Neuronal stem cell (in vitro differentiated cells): ENCODE data around the gene IL19.

Source experiments
- DNase-seq: peaks from one replicate; pipeline ENCODE4 v3.0.0-alpha.2; 2013; ENCODE audit warnings: low spot score
- H2AFZ ChIP-seq: one replicate; pipeline ENCODE4 v1.6.1; 2013; ENCODE audit warnings: mild to moderate bottlenecking, low read length, inconsistent platforms
- H2AK5ac ChIP-seq: 2 replicates; pipeline ENCODE4 v1.6.1; 2013; ENCODE audit warnings: low read depth, mild to moderate bottlenecking, inconsistent platforms, low read length, moderate library complexity, mixed read lengths
- H2BK120ac ChIP-seq: 2 replicates; pipeline ENCODE4 v1.6.1; 2013; ENCODE audit warnings: low read depth, mild to moderate bottlenecking, inconsistent platforms, low read length, moderate library complexity, mixed read lengths
- H2BK12ac ChIP-seq: one replicate; pipeline ENCODE4 v1.6.1; 2013; ENCODE audit warnings: low read length, inconsistent platforms
- H2BK15ac ChIP-seq: 2 replicates; pipeline ENCODE4 v1.6.1; 2013; ENCODE audit warnings: mild to moderate bottlenecking, low read length, inconsistent platforms, mixed read lengths
- H2BK5ac ChIP-seq: one replicate; pipeline ENCODE4 v1.6.1; 2013; ENCODE audit warnings: inconsistent platforms, mild to moderate bottlenecking, low read length, moderate library complexity
- H3K14ac ChIP-seq: one replicate; pipeline ENCODE4 v1.6.1; 2013; ENCODE audit warnings: low read length, inconsistent platforms
- H3K18ac ChIP-seq: 2 replicates; pipeline ENCODE4 v1.6.1; 2013; ENCODE audit warnings: low read length, inconsistent platforms
- H3K23ac ChIP-seq: 2 replicates; pipeline ENCODE4 v1.6.1; 2013; ENCODE audit warnings: low read depth, mild to moderate bottlenecking, mixed read lengths, low read length, inconsistent platforms; ENCODE audit not compliant: poor library complexity
- H3K27ac ChIP-seq: replicated peaks from 3 replicates; pipeline ENCODE4 v1.5.1; 2013; ENCODE audit warnings: low read length, inconsistent platforms
- H3K27me3 ChIP-seq, 3 experiments: 2 replicates each; pipeline ENCODE4 v1.6.1; 2013; ENCODE audit warnings: low read length in 3 of 3, mild to moderate bottlenecking in 2 of 3, inconsistent platforms in 1 of 3, low read depth in 1 of 3, mixed read lengths in 1 of 3, moderate library complexity in 1 of 3; ENCODE audit not compliant: control insufficient read depth in 3 of 3, insufficient read depth in 3 of 3
- H3K36me3 ChIP-seq, 2 donors: replicated peaks in 1 of 2; 2 replicates each; pipeline ENCODE4 v1.6.1; 2013; ENCODE audit warnings: low read length in 2 of 2; ENCODE audit not compliant: control insufficient read depth in 2 of 2, insufficient read depth in 2 of 2
- H3K4ac ChIP-seq: 2 replicates; pipeline ENCODE4 v1.6.1; 2013; ENCODE audit warnings: inconsistent platforms, mild to moderate bottlenecking, low read length, moderate library complexity
- H3K4me1 ChIP-seq, 2 donors: 1 replicate in 1 of 2; 2 replicates in 1 of 2; pipeline ENCODE4 v1.6.1; 2013; ENCODE audit warnings: low read length in 2 of 2, low read depth in 1 of 2; ENCODE audit not compliant: control insufficient read depth in 2 of 2, insufficient read depth in 1 of 2
- H3K4me2 ChIP-seq: one replicate; pipeline ENCODE4 v1.6.1; 2013; ENCODE audit warnings: mild to moderate bottlenecking, low read length, inconsistent platforms; ENCODE audit not compliant: insufficient read depth, poor library complexity, severe bottlenecking
- H3K4me3 ChIP-seq, 2 donors: 2 replicates each; pipeline ENCODE4 v1.5.1; 2013; ENCODE audit warnings: low read length in 2 of 2, mild to moderate bottlenecking in 2 of 2, inconsistent platforms in 1 of 2, moderate library complexity in 1 of 2
- H3K79me1 ChIP-seq: one replicate; pipeline ENCODE4 v1.6.1; 2013; ENCODE audit warnings: low read depth, mild to moderate bottlenecking, inconsistent platforms, low read length, moderate library complexity
- H3K9ac ChIP-seq: one replicate; pipeline ENCODE4 v1.6.1; 2013; ENCODE audit warnings: mild to moderate bottlenecking, low read depth, low read length, inconsistent platforms; ENCODE audit not compliant: poor library complexity
- H3K9me3 ChIP-seq, 2 donors: replicated peaks in 1 of 2; 2 replicates each; pipeline versions ENCODE3 to v1.6.1; 2013; ENCODE audit warnings: low read length in 2 of 2, mild to moderate bottlenecking in 2 of 2, inconsistent platforms in 1 of 2, low read depth in 1 of 2, mixed read lengths in 1 of 2, moderate library complexity in 1 of 2; ENCODE audit not compliant: control insufficient read depth in 2 of 2, insufficient read depth in 1 of 2
- H4K8ac ChIP-seq: one replicate; pipeline ENCODE4 v1.6.1; 2013; ENCODE audit warnings: low read depth, mild to moderate bottlenecking, inconsistent platforms, low read length, moderate library complexity
- H4K91ac ChIP-seq: one replicate; pipeline ENCODE4 v1.6.1; 2013; ENCODE audit warnings: low read length, low read depth, mild to moderate bottlenecking, inconsistent platforms; ENCODE audit not compliant: poor library complexity
- WGBS, 2 donors: extraction: QIAGEN DNeasy Blood & Tissue Kit; methylation state at CpG; one replicate each; pipeline ENCODE4 v1.1.7; 2013; ENCODE audit warnings: missing lambda C conversion rate in 2 of 2, mixed read lengths in 1 of 2; ENCODE audit not compliant: insufficient read length in 2 of 2, insufficient replicate concordance in 1 of 2; ENCODE audit errors: extremely low coverage in 2 of 2; 5-methylcytosine and 5-hydroxymethylcytosine counted together

Gene IL19

GRCh38 chr1:206793620-206794019 is 23.0 kb downstream of the IL19 start:
- Histone ChIP-seq H3K9me3 (no peaks in the 10 kb centered on the region), H3K4me2 (no peak overlapping the region), H2AK5ac (no peak overlapping the region), H2AFZ (no peak overlapping the region), H4K8ac (no peak overlapping the region), H3K79me1 (no peaks in the 10 kb centered on the region), H2BK12ac (no peak overlapping the region), H3K4me3 (no peak overlapping the region), H3K18ac (no peak overlapping the region), H2BK5ac (no peak overlapping the region), H3K36me3 (no peaks in the 10 kb centered on the region), H3K27ac (no peak overlapping the region), H3K4me1 (no peaks in the 10 kb centered on the region), H4K91ac (no peak overlapping the region), H3K23ac (no peak overlapping the region), H3K27me3 (peaks cover 0 to 3% (median 0%) of the 10 kb centered on the region in 3 experiments), H2BK120ac (no peak overlapping the region), H3K9ac (no peak overlapping the region), H3K14ac (no peak overlapping the region), H2BK15ac (no peak overlapping the region), H3K4ac (no peak overlapping the region)
- no peak for DNase-seq
- WGBS, 2 donors = no CpG with 5 or more reads among the region's 7 CpGs

DNA sequence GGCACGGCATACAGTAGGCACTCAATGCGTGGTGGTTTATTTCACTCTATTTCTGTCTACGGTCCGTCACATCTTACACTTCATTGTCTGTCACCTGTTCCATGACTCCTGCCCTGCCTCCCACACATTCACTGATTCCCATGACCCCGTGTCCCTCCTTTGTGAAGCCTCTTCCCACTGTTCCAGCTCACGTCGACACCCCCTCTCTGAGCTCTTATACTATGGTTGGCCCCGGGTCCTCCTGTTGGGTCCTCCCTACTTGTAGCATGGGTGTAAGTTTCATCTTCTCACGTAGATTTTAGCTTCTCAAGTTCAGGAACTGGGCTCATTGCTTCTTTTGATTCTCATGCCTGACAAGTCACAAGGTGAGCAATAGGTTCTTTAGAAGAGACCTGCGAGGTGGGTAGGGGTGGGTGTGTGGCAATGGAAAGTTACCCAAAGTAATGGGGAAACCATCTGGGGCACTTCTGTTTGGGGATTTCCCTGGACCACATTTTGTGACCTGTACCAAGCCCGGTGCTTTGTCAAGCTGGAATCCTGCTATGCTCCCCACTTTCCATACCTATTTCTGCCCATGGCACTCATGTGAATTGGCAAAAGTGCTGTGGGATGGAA is 23.8 kb downstream of the IL19 start:
- Histone ChIP-seq H3K27me3 (peaks cover 0 to 6% (median 0%) of the 10 kb centered on the region in 3 experiments), H2AFZ (no peak overlapping the region), H3K9me3 (no peaks in the 10 kb centered on the region), H2AK5ac (no peak overlapping the region), H2BK120ac (no peak overlapping the region), H3K4ac (no peak overlapping the region), H3K4me1 (no peaks in the 10 kb centered on the region), H2BK5ac (no peak overlapping the region), H3K9ac (no peak overlapping the region), H3K79me1 (no peaks in the 10 kb centered on the region), H2BK15ac (no peak overlapping the region), H4K91ac (no peak overlapping the region), H2BK12ac (no peak overlapping the region), H4K8ac (no peak overlapping the region), H3K18ac (no peak overlapping the region), H3K27ac (no peak overlapping the region), H3K23ac (no peak overlapping the region), H3K4me2 (no peak overlapping the region), H3K4me3 (no peak overlapping the region), H3K14ac (no peak overlapping the region), H3K36me3 (no peaks in the 10 kb centered on the region)
- DNase-seq = no peak
- WGBS, 2 donors = no CpG with 5 or more reads among the region's 11 CpGs

DNA sequence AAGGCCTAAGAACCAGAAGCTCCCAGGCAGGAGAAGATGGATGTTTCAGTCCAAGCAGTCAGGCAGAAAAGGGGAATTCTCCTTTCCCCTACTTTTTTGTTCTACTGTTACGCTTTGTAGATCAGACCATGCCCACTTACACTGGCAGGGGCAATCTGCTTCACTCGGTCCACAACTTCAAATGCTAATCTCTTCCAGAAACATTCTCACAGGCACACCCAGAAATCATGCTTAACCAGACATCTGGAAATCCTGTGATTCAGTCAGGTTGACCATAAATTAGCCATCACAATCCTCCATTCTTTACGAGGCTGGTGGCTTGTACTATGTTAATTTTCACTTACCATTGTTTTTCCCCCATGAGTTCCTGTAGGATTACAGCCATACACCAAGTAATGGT is 25.5 kb downstream of the IL19 start:
- H3K9me3 ChIP-seq = no peaks in the 10 kb centered on the region
- WGBS, 2 donors = no CpG with 5 or more reads among the region's 3 CpGs
- DNase-seq = no peak

DNA sequence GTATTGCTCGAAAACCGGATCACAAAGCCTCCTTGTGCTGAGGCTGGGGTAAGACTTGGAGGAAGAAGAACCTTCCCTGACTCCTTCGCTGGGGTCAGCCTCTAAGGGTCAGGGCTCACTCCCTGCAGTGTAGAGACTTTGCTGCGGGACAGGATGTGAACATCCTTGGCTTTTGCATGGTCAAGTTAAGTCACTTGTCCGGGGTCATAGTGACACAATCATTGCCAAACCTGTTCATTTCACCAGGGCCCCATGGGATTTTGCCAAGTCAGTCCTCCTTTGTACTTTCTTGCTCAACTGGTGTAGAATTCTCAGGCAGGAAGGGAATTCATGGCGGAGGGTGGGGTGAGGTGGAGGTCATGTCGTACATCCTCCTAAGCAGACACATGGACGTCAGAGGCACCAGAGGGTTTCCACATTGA is 26.4 kb downstream of the IL19 start:
- WGBS, 2 donors = no CpG with 5 or more reads among the region's 8 CpGs
- Histone ChIP-seq H3K4me3 (no peak overlapping the region), H2BK12ac (no peak overlapping the region), H3K4ac (no peak overlapping the region), H4K8ac (no peak overlapping the region), H3K9me3 (no peaks in the 10 kb centered on the region), H2AK5ac (no peak overlapping the region), H3K23ac (no peak overlapping the region), H2AFZ (no peak overlapping the region), H4K91ac (no peak overlapping the region), H2BK15ac (no peak overlapping the region), H3K79me1 (no peaks in the 10 kb centered on the region), H3K18ac (no peak overlapping the region), H3K9ac (no peak overlapping the region), H3K27me3 (peaks cover 0 to 8% (median 0%) of the 10 kb centered on the region in 3 experiments), H3K27ac (no peak overlapping the region), H2BK5ac (no peak overlapping the region), H3K14ac (no peak overlapping the region), H3K4me2 (no peak overlapping the region), H3K4me1 (no peaks in the 10 kb centered on the region), H3K36me3 (no peaks in the 10 kb centered on the region), H2BK120ac (no peak overlapping the region)
- DNase-seq = no peak

More for the DNA sequence above, 25.5 kb downstream of the IL19 start:
- no peak overlapping the region for H2AK5ac ChIP-seq
- no peak overlapping the region for H2BK5ac ChIP-seq
- no peak overlapping the region for H3K4me3 ChIP-seq
- no peak overlapping the region for H3K9ac ChIP-seq
- no peaks in the 10 kb centered on the region for H3K4me1 ChIP-seq
- H3K36me3 ChIP-seq = no peaks in the 10 kb centered on the region
- H3K23ac ChIP-seq = no peak overlapping the region
- no peak overlapping the region for H3K27ac ChIP-seq
- no peak overlapping the region for H2BK120ac ChIP-seq
- no peak overlapping the region for H4K91ac ChIP-seq
- no peak overlapping the region for H3K18ac ChIP-seq
- no peak overlapping the region for H2AFZ ChIP-seq
- no peak overlapping the region for H2BK12ac ChIP-seq
- no peaks in the 10 kb centered on the region for H3K79me1 ChIP-seq
- H3K27me3 ChIP-seq = peaks cover 0 to 8% (median 0%) of the 10 kb centered on the region in 3 experiments
- no peak overlapping the region for H3K4me2 ChIP-seq
- H2BK15ac ChIP-seq = no peak overlapping the region
- no peak overlapping the region for H3K4ac ChIP-seq
- H3K14ac ChIP-seq = no peak overlapping the region
- no peak overlapping the region for H4K8ac ChIP-seq
